Right lobe of liver (tissue), 4 donors: ENCODE results near the gene RRP8.

Experiments used
- POLR2A ChIP-seq: fragments of 450-650 bp; IDR thresholded peaks from one replicate; pipeline ENCODE4 v1.6.1; 2017; ENCODE audit warnings: antibody characterized with exemption, mild to moderate bottlenecking
- TF ChIP-seq, protein P1 (sequence below), 4 donors: fragments of 200-600 bp in 3 of 4; fragments of 450-650 bp in 1 of 4; IDR thresholded peaks; one replicate each; pipeline versions ENCODE4 v1.5.1 to v1.8.0; 2016 to 2022; ENCODE audit warnings: antibody characterized with exemption in 4 of 4, mild to moderate bottlenecking in 2 of 4
- donor health status: DM: no; HTN: no; CAD: no.
- donor health status: DM: no; HTN: no; CAD: no.
- donor health status: DM: no; HTN: yes; CAD: no.

DNA sequence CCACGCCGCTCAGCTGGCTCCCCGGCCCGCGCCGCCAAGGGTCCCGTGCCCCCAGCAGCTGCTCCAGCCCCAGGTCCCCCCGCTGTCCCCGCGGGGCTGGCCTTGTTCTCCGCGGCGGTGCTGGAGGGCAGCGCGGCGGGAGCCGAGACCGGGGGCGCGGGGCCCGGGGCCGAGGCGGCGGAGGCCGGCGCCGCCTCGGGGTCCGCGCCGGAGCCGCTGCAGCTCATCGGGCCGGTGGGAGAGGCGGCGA, 8.5 kb upstream of the RRP8 start:
- TF ChIP-seq, protein P1, sequence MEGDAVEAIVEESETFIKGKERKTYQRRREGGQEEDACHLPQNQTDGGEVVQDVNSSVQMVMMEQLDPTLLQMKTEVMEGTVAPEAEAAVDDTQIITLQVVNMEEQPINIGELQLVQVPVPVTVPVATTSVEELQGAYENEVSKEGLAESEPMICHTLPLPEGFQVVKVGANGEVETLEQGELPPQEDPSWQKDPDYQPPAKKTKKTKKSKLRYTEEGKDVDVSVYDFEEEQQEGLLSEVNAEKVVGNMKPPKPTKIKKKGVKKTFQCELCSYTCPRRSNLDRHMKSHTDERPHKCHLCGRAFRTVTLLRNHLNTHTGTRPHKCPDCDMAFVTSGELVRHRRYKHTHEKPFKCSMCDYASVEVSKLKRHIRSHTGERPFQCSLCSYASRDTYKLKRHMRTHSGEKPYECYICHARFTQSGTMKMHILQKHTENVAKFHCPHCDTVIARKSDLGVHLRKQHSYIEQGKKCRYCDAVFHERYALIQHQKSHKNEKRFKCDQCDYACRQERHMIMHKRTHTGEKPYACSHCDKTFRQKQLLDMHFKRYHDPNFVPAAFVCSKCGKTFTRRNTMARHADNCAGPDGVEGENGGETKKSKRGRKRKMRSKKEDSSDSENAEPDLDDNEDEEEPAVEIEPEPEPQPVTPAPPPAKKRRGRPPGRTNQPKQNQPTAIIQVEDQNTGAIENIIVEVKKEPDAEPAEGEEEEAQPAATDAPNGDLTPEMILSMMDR (IDR thresholded peaks at IDR 0.05), result no peak
- no peak for TF ChIP-seq POLR2A
